SK-N-SH treated with all-trans-retinoic acid at 6 μM for 48 hours (cell line): Measurements from ENCODE around the gene AHCTF1.

Experiments
- ARNTL ChIP-seq: fragments of 450-650 bp; formaldehyde crosslinking; IDR thresholded peaks from 2 replicates; pipeline ENCODE4 v1.5.0; 2020; ENCODE audit warnings: low read depth, mild to moderate bottlenecking, moderate library complexity, borderline replicate concordance
- BACH2 ChIP-seq: fragments of 250-450 bp; sonication (Bioruptor Pico); IDR thresholded peaks from 2 replicates; pipeline ENCODE4 v1.9.0; 2021; ENCODE audit warnings: mild to moderate bottlenecking, borderline replicate concordance
- CSDC2 ChIP-seq: fragments of 250-450 bp; sonication (Bioruptor Pico); IDR thresholded peaks from 2 replicates; pipeline ENCODE4 v1.5.0; 2020; ENCODE audit warnings: mild to moderate bottlenecking, moderate library complexity
- ESRRG ChIP-seq: fragments of 250-450 bp; sonication (Bioruptor Pico); IDR thresholded peaks from 2 replicates; pipeline ENCODE4 v1.6.1; 2021; ENCODE audit warnings: mild to moderate bottlenecking
- PPARA ChIP-seq: fragments of 250-450 bp; sonication (Bioruptor Pico); IDR thresholded peaks from 2 replicates; pipeline ENCODE4 v1.5.0; 2020; ENCODE audit warnings: mild to moderate bottlenecking, borderline replicate concordance
- RARB ChIP-seq: fragments of 250-450 bp; sonication (Bioruptor Pico); IDR thresholded peaks from 2 replicates; pipeline ENCODE4 v1.8.0; 2021; ENCODE audit warnings: mild to moderate bottlenecking, moderate library complexity
- SNAI2 ChIP-seq: fragments of 250-450 bp; sonication (Bioruptor Pico); IDR thresholded peaks from 2 replicates; pipeline ENCODE4 v1.5.0; 2020; ENCODE audit warnings: mild to moderate bottlenecking, moderate library complexity
- TOX ChIP-seq: fragments of 250-450 bp; sonication (Bioruptor Pico); IDR thresholded peaks from 2 replicates; pipeline ENCODE4 v1.8.0; 2021; ENCODE audit warnings: mild to moderate bottlenecking, moderate library complexity, borderline replicate concordance
- ZFP3 ChIP-seq: fragments of 250-450 bp; sonication (Bioruptor Pico); IDR thresholded peaks from 2 replicates; pipeline ENCODE4 v1.5.0; 2020; ENCODE audit warnings: mild to moderate bottlenecking, moderate library complexity
- ZFP30 ChIP-seq: fragments of 450-650 bp; formaldehyde crosslinking; IDR thresholded peaks from 2 replicates; pipeline ENCODE4 v1.5.0; 2022; ENCODE audit warnings: mild to moderate bottlenecking, moderate library complexity
- ZNF565 ChIP-seq: fragments of 450-650 bp; formaldehyde crosslinking; conservative IDR thresholded peaks from 2 replicates; pipeline ENCODE4 v1.5.0; 2020; ENCODE audit warnings: low read depth, mild to moderate bottlenecking, moderate library complexity
- TF ChIP-seq, protein P1 (sequence below): fragments of 250-450 bp; sonication (Bioruptor Pico); IDR thresholded peaks from 2 replicates; pipeline ENCODE4 v1.5.1; 2020; ENCODE audit warnings: low read depth, mild to moderate bottlenecking, moderate library complexity
- TF ChIP-seq, protein P2 (sequence below): fragments of 250-450 bp; sonication (Bioruptor Pico); IDR thresholded peaks from 2 replicates; pipeline ENCODE4 v1.5.0; 2020; ENCODE audit warnings: mild to moderate bottlenecking, moderate library complexity

- TF ChIP-seq CSDC2 (CRISPR knock-in tag) (no peak), ZNF565 (CRISPR knock-in tag) (no peak), BACH2 (CRISPR knock-in tag) (no peak), ESRRG (CRISPR knock-in tag) (no peak), RARB (CRISPR knock-in tag) (no peak), ARNTL (CRISPR knock-in tag) (no peak), SNAI2 (no peak), ZFP30 (CRISPR knock-in tag) (no peak), ZFP3 (CRISPR knock-in tag) (no peak), TOX (CRISPR knock-in tag) (no peak), PPARA (CRISPR knock-in tag) (no peak)
- TF ChIP-seq, protein P1, sequence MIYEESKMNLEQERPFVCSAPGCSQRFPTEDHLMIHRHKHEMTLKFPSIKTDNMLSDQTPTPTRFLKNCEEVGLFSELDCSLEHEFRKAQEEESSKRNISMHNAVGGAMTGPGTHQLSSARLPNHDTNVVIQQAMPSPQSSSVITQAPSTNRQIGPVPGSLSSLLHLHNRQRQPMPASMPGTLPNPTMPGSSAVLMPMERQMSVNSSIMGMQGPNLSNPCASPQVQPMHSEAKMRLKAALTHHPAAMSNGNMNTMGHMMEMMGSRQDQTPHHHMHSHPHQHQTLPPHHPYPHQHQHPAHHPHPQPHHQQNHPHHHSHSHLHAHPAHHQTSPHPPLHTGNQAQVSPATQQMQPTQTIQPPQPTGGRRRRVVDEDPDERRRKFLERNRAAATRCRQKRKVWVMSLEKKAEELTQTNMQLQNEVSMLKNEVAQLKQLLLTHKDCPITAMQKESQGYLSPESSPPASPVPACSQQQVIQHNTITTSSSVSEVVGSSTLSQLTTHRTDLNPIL (CRISPR knock-in tag), result no peak
- TF ChIP-seq, protein P2, sequence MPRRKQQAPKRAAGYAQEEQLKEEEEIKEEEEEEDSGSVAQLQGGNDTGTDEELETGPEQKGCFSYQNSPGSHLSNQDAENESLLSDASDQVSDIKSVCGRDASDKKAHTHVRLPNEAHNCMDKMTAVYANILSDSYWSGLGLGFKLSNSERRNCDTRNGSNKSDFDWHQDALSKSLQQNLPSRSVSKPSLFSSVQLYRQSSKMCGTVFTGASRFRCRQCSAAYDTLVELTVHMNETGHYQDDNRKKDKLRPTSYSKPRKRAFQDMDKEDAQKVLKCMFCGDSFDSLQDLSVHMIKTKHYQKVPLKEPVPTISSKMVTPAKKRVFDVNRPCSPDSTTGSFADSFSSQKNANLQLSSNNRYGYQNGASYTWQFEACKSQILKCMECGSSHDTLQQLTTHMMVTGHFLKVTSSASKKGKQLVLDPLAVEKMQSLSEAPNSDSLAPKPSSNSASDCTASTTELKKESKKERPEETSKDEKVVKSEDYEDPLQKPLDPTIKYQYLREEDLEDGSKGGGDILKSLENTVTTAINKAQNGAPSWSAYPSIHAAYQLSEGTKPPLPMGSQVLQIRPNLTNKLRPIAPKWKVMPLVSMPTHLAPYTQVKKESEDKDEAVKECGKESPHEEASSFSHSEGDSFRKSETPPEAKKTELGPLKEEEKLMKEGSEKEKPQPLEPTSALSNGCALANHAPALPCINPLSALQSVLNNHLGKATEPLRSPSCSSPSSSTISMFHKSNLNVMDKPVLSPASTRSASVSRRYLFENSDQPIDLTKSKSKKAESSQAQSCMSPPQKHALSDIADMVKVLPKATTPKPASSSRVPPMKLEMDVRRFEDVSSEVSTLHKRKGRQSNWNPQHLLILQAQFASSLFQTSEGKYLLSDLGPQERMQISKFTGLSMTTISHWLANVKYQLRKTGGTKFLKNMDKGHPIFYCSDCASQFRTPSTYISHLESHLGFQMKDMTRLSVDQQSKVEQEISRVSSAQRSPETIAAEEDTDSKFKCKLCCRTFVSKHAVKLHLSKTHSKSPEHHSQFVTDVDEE (CRISPR knock-in tag), result no peak
These were observed 138.3 kb downstream of the AHCTF1 start for GRCh38 chr1:246793356-246793896.
